ENCODE results near the gene TEAD3.
"Not testable (repeated sequence)": the region's sequence is repeated elsewhere in the genome, so short reads cannot be mapped to it uniquely, and the experiment has no call there.

The TEAD3 gene

DNA sequence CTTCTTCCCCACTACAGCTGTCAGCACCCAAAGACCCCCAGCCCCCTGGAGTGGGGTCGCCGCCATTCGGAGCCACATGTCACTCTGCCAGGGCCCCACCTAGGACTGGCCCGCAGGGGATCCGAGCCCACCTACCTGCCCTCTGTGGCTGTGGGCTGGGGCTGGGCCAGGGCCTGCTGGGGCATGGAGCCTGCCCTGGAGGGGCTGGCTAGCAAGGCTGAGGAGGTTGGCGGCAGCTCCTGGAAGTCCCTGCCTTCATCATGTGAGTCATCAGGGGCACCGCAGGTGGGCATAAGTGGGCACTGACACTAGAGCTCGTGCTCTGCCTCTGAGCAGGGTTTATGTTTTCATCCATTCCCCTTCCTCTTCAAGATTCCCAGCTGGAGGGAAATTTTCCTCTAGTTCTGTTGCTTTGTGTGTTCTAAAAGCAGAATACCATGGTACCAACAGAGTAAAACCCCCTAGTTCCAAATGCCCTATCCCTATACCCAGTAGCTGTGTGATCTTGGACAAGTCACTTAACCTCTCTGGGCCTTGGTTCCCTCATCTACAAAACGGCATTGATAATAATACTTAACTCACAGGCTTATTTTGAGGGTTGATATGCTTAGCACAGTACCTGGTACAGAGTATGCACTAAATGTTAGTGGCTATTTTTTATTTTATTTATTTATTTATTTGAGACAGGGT is 53.4 kb downstream of the TEAD3 start:
- no peak for DNase-seq (ENCODE audit: low read depth)
- TF ChIP-seq MYC (IDR thresholded peaks at IDR 0.05; ENCODE audit: low read depth, low read length) (no peak), POLR2A (IDR thresholded peaks at IDR 0.05; ENCODE audit: extremely low read depth, insufficient read length) (no peak)
- TF ChIP-seq, protein P1, sequence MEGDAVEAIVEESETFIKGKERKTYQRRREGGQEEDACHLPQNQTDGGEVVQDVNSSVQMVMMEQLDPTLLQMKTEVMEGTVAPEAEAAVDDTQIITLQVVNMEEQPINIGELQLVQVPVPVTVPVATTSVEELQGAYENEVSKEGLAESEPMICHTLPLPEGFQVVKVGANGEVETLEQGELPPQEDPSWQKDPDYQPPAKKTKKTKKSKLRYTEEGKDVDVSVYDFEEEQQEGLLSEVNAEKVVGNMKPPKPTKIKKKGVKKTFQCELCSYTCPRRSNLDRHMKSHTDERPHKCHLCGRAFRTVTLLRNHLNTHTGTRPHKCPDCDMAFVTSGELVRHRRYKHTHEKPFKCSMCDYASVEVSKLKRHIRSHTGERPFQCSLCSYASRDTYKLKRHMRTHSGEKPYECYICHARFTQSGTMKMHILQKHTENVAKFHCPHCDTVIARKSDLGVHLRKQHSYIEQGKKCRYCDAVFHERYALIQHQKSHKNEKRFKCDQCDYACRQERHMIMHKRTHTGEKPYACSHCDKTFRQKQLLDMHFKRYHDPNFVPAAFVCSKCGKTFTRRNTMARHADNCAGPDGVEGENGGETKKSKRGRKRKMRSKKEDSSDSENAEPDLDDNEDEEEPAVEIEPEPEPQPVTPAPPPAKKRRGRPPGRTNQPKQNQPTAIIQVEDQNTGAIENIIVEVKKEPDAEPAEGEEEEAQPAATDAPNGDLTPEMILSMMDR (IDR thresholded peaks at IDR 0.05; ENCODE audit: low read depth, low read length): no peak
- TF ChIP-seq, protein P2, sequence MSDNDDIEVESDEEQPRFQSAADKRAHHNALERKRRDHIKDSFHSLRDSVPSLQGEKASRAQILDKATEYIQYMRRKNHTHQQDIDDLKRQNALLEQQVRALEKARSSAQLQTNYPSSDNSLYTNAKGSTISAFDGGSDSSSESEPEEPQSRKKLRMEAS (IDR thresholded peaks at IDR 0.05; ENCODE audit: low read depth, low read length): no peak
- H3K4me3 ChIP-seq (ENCODE audit: low read depth, low read length): no peak overlapping the region

DNA sequence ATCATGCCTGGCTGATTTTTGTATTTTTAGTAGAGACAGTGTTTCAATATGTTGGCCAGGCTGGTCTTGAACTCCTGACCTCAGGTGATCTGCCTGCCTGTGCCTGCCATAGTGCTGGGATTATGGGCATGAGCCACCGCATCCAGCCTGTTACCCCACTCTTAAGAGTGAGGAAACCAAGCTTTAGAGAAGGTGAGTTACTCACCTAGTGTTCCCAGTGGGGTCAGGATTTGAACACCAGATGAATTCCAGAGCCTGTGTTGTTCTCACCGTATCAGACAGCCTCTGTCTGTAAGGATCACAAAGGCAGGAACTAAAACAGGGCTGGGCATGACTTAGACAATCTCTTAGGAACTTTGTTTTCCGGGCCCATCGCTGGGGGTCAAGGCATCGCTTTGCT is 54.2 kb downstream of the TEAD3 start:
- TF ChIP-seq MYC (IDR thresholded peaks at IDR 0.05; ENCODE audit: low read depth, low read length) (no peak), POLR2A (IDR thresholded peaks at IDR 0.05; ENCODE audit: extremely low read depth, insufficient read length) (no peak)
- TF ChIP-seq, protein P2 (IDR thresholded peaks at IDR 0.05; ENCODE audit: low read depth, low read length): no peak
- TF ChIP-seq, protein P1 (IDR thresholded peaks at IDR 0.05; ENCODE audit: low read depth, low read length): no peak
- DNase-seq (ENCODE audit: low read depth): no peak
- H3K4me3 ChIP-seq (ENCODE audit: low read depth, low read length): no peak overlapping the region

DNA sequence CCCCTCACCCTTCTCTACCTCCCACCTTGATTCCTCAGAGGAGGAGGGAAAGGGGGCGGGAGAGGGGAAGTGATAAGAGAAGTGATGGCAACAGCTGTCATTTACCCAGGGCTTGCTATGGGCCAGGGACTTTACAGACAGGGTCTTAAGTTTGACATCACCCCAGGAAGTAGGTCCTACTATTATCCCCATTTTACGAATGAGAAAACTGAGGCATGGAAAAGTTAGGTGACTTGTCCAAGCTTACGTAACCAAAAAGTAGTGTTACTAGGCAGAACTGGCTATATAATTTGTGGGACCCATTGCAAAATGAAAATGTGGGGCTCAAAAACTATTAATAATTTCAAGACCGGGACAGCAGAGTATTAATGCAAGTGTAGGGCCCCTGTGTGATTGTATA is 55.2 kb downstream of the TEAD3 start:
- no peak for DNase-seq (ENCODE audit: low read depth)
- TF ChIP-seq POLR2A (IDR thresholded peaks at IDR 0.05; ENCODE audit: extremely low read depth, insufficient read length): no peak
- TF ChIP-seq MYC (IDR thresholded peaks at IDR 0.05; ENCODE audit: low read depth, low read length): no peak
- TF ChIP-seq, protein P2 (IDR thresholded peaks at IDR 0.05; ENCODE audit: low read depth, low read length): no peak
- TF ChIP-seq, protein P1 (IDR thresholded peaks at IDR 0.05; ENCODE audit: low read depth, low read length): no peak

DNA sequence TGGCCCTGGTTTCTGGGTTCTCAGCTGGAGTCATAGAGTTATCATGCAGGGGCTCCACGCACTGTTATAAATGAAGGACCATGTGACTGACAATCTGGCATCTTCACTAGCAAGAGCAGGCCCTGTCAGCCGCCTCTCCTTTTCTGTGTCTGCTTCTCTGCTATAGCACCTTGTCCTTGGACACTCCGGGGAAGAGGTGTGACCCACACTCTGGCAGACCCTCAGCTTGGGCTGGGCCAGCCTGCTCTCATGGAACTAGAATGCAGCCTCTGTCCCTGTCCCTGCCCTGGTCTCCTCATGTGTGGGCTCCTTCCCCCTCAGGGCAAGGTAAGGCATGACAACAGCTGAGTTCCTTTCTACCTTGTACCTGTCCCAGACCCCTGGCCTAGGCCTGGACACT is 55.7 kb downstream of the TEAD3 start:
- no peak for DNase-seq (ENCODE audit: low read depth)
- TF ChIP-seq POLR2A (IDR thresholded peaks at IDR 0.05; ENCODE audit: extremely low read depth, insufficient read length): no peak
- TF ChIP-seq, protein P2 (IDR thresholded peaks at IDR 0.05; ENCODE audit: low read depth, low read length): no peak
- TF ChIP-seq, protein P1 (IDR thresholded peaks at IDR 0.05; ENCODE audit: low read depth, low read length): no peak
- TF ChIP-seq MYC (IDR thresholded peaks at IDR 0.05; ENCODE audit: low read depth, low read length): no peak
- H3K4me3 ChIP-seq (ENCODE audit: low read depth, low read length): no peak overlapping the region

More for the DNA sequence above, 55.2 kb downstream of the TEAD3 start:
- no peak overlapping the region for H3K4me3 ChIP-seq (ENCODE audit: low read depth, low read length)

DNA sequence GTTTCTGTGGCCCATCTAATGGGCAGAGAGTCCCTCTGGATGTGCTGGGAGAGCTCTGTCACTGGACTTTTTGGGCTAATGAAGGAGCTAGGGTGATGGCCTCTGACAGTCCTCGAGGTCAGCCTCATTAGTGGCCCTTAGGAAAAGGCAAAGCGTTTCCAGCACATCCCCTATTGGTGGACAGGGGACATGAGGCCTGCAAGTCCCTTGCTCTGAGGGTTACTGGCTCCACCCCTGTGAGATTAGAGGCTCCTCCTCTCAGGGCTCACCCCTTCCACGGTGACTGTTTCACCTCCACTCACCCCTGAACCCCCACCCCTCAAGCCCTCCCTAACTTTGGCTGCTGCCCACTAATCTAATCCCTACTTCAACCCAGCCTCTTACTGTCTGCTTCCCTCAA is 57.6 kb downstream of the TEAD3 start:
- DNase-seq (ENCODE audit: low read depth): no peak
- H3K4me3 ChIP-seq (ENCODE audit: low read depth, low read length): no peak overlapping the region
- TF ChIP-seq, protein P2 (IDR thresholded peaks at IDR 0.05; ENCODE audit: low read depth, low read length): no peak
- no peak for TF ChIP-seq MYC (IDR thresholded peaks at IDR 0.05; ENCODE audit: low read depth, low read length)
- TF ChIP-seq, protein P1 (IDR thresholded peaks at IDR 0.05; ENCODE audit: low read depth, low read length): no peak
- TF ChIP-seq POLR2A (IDR thresholded peaks at IDR 0.05; ENCODE audit: extremely low read depth, insufficient read length): no peak

DNA sequence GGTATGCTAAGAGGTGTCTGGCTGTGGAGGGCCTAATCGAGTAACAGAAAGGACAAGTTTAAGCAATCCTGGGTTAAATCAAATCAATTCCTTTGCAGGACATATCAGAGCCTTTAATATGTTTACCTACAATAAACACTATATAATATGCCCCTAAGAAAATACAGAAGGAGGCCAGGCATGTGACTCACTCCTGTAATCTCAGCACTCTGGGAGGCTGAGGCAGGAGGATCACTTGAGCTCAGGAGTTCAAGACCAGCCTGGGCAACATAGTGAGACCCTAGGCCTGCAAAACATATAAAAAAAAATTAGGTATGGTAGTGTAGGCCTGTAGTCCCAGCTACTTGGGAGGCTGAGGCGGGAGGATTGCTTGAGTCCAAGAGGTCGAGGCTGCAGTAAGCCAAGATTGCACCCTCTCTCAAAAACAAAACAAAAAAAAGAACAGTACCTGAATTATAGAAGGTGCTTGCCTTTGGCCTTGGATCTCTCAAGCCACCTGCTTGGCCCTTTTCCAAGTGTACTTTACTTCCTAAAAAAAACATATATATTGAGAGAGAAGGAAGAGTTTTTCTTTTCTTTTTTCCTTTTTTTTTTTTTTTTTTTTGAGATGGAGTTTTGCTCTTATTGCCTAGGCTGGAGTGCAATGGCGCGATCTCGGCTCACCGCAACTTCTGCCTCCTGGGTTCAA is 58.4 kb downstream of the TEAD3 start:
- not testable (repeated sequence) for H3K4me3 ChIP-seq (ENCODE audit: low read depth, low read length); DNase-seq (ENCODE audit: low read depth)
